ENCODE data around the gene GIMAP5. TPM values are rescaled to one million over a fixed set of nuclear protein-coding genes. Genes with fewer than 3 reads are reported as not detected.

The GIMAP5 gene
- total RNA-seq, 1 donor from 2014 or later = 0.14 TPM

DNA sequence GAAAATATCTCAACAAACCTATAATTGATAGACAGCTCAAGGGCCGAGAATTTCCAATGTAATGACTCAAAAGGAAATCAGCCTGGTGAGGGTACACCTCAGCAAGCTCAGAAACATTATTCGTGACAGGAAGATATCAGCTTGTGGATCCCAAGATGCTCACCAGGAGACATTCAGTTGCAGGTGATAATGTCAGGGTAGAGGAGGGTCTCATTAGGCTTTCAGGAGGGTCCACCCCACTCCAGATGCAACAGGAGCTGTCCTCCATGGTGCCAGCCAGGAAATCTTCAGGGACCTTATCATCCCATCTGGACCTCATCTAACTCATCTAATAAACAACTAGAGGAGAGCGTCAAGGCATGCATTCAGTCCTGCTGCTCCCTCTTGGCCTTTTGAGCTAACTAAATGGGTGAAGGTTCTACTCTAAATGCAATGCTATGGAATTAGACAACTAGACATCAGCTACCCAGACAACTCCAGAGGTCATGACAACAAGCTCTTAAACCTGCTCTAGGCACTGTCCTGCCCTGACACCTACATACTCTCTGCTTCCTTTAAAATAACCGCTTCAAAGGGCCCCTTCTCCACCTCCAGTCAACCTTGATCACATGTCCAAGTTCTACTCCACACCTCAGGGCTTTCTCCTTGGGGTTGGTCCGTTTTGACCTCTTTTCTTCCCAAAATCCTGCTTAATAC, 4.3 kb upstream of the GIMAP5 start:
- Histone ChIP-seq H3K4me1 (ENCODE audit: insufficient read depth, low read length) (no peaks in the 10 kb centered on the region), H3K9ac (ENCODE audit: low read length) (no peak overlapping the region), H3K27me3 (ENCODE audit: insufficient read depth, low read length) (no peaks in the 10 kb centered on the region), H2AFZ (ENCODE audit: low read depth, low read length) (no peak overlapping the region), H3K4me2 (ENCODE audit: low read length) (no peak overlapping the region), H3K36me3 (ENCODE audit: insufficient read depth, low read length) (no peaks in the 10 kb centered on the region), H3K4me3 (ENCODE audit: insufficient read depth, low read depth, low read length) (no peak overlapping the region), H3K79me2 (ENCODE audit: insufficient read depth, low read length) (no peaks in the 10 kb centered on the region), H3K27ac (ENCODE audit: low read depth, low read length) (no peak overlapping the region), H4K20me1 (ENCODE audit: insufficient read depth, low read length) (no peaks in the 10 kb centered on the region), H3K9me3 (ENCODE audit: insufficient read depth, low read depth, low read length) (no peaks in the 10 kb centered on the region)
- DNase-seq (ENCODE audit: low read depth) = no peak
- FAIRE-seq = no peak
- Mint-ChIP-seq H3K4me3 (ENCODE audit: unreplicated experiment) (no peak overlapping the region), H3K27ac (ENCODE audit: unreplicated experiment) (no peak overlapping the region), H3K36me3 (ENCODE audit: low read depth, unreplicated experiment) (no peaks in the 10 kb centered on the region), H3K9me3 (ENCODE audit: unreplicated experiment) (peaks cover 6% of the 10 kb centered on the region), H3K4me1 (ENCODE audit: low read depth, unreplicated experiment) (no peaks in the 10 kb centered on the region), H3K27me3 (ENCODE audit: low read depth, unreplicated experiment) (peaks cover 82% of the 10 kb centered on the region)
- TF ChIP-seq EZH2 (IDR thresholded peaks at IDR 0.05; ENCODE audit: insufficient read depth, low read length) = no peak
- TF ChIP-seq, protein P1, sequence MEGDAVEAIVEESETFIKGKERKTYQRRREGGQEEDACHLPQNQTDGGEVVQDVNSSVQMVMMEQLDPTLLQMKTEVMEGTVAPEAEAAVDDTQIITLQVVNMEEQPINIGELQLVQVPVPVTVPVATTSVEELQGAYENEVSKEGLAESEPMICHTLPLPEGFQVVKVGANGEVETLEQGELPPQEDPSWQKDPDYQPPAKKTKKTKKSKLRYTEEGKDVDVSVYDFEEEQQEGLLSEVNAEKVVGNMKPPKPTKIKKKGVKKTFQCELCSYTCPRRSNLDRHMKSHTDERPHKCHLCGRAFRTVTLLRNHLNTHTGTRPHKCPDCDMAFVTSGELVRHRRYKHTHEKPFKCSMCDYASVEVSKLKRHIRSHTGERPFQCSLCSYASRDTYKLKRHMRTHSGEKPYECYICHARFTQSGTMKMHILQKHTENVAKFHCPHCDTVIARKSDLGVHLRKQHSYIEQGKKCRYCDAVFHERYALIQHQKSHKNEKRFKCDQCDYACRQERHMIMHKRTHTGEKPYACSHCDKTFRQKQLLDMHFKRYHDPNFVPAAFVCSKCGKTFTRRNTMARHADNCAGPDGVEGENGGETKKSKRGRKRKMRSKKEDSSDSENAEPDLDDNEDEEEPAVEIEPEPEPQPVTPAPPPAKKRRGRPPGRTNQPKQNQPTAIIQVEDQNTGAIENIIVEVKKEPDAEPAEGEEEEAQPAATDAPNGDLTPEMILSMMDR (IDR thresholded peaks at IDR 0.05; ENCODE audit: insufficient read depth, low read depth, low read length) = no peak

DNA sequence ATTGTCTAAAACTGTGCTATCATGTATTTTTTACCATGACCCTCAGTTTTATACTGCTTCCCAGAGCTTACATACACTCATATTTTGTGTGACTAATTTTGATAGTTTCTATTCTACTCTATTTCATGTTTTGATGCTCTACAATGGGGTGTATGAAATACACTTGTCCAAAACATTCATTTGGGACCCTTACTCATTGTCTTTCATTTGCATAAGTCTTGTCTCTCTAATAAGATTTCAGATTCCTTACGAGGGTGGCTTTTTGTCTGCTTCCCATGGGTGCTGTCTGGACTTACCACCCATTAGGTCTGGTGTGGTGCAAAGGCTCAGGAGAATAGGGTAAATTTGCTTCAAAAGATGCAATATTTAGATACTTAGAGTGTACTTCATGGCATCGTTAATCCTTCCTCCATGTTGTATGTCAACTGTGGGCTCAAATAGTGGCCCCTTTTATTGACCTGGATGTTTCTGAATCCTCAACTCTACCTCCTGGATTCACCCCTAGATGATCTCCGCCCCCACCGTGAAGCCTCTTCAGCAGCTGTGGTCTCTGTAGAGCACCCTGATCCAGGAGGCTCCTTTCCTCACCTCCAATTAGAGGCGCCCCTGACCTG, 3.6 kb upstream of the GIMAP5 start:
- Histone ChIP-seq H3K9ac (ENCODE audit: low read length) (no peak overlapping the region), H3K9me3 (ENCODE audit: insufficient read depth, low read depth, low read length) (no peaks in the 10 kb centered on the region), H3K79me2 (ENCODE audit: insufficient read depth, low read length) (no peaks in the 10 kb centered on the region), H3K4me3 (ENCODE audit: insufficient read depth, low read depth, low read length) (no peak overlapping the region), H3K36me3 (ENCODE audit: insufficient read depth, low read length) (no peaks in the 10 kb centered on the region), H3K27ac (ENCODE audit: low read depth, low read length) (no peak overlapping the region), H2AFZ (ENCODE audit: low read depth, low read length) (no peak overlapping the region), H4K20me1 (ENCODE audit: insufficient read depth, low read length) (no peaks in the 10 kb centered on the region), H3K4me1 (ENCODE audit: insufficient read depth, low read length) (no peaks in the 10 kb centered on the region), H3K4me2 (ENCODE audit: low read length) (no peak overlapping the region), H3K27me3 (ENCODE audit: insufficient read depth, low read length) (no peaks in the 10 kb centered on the region)
- H3K4me1 Mint-ChIP-seq (ENCODE audit: low read depth, unreplicated experiment) = no peaks in the 10 kb centered on the region
- H3K4me3 Mint-ChIP-seq (ENCODE audit: unreplicated experiment) = no peak overlapping the region
- H3K27ac Mint-ChIP-seq (ENCODE audit: unreplicated experiment) = no peak overlapping the region
- FAIRE-seq (no peak), DNase-seq (ENCODE audit: low read depth) (no peak)
- no peaks in the 10 kb centered on the region for H3K36me3 Mint-ChIP-seq (ENCODE audit: low read depth, unreplicated experiment)
- TF ChIP-seq EZH2 (IDR thresholded peaks at IDR 0.05; ENCODE audit: insufficient read depth, low read length) = no peak
- TF ChIP-seq, protein P1 (IDR thresholded peaks at IDR 0.05; ENCODE audit: insufficient read depth, low read depth, low read length) = no peak
- peaks cover 6% of the 10 kb centered on the region for H3K9me3 Mint-ChIP-seq (ENCODE audit: unreplicated experiment)
- H3K27me3 Mint-ChIP-seq (ENCODE audit: low read depth, unreplicated experiment) = peaks cover 86% of the 10 kb centered on the region

DNA sequence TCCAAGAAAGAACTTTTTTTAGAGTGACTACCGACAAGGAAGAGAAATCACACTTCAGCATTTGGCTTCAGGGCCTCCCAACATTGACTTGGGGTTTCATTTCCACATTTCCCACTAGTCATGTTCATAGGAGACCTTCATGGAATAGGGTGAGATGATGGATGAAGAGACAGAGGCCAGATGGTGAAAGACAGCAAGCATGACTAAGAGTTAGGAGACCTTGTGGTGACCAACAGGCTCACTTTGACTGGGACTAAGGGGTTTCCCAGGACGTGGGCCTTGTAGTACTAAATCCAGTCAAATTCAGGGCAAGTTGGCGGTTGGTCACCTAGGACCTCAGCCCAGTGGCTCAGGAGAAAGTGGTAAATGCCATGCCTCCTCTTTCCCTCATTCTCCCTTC, 3.0 kb upstream of the GIMAP5 start:
- no peak overlapping the region for H3K4me2 ChIP-seq (ENCODE audit: low read length)
- H3K27ac ChIP-seq (ENCODE audit: low read depth, low read length) = no peak overlapping the region
- no peak for DNase-seq (ENCODE audit: low read depth)
- H3K9me3 ChIP-seq (ENCODE audit: insufficient read depth, low read depth, low read length) = no peaks in the 10 kb centered on the region
- no peaks in the 10 kb centered on the region for H3K36me3 ChIP-seq (ENCODE audit: insufficient read depth, low read length)
- Mint-ChIP-seq H3K4me3 (ENCODE audit: unreplicated experiment) (no peak overlapping the region), H3K36me3 (ENCODE audit: low read depth, unreplicated experiment) (no peaks in the 10 kb centered on the region), H3K9me3 (ENCODE audit: unreplicated experiment) (peaks cover 6% of the 10 kb centered on the region), H3K27ac (ENCODE audit: unreplicated experiment) (no peak overlapping the region), H3K4me1 (ENCODE audit: low read depth, unreplicated experiment) (no peaks in the 10 kb centered on the region), H3K27me3 (ENCODE audit: low read depth, unreplicated experiment) (peaks cover 87% of the 10 kb centered on the region)
- H3K27me3 ChIP-seq (ENCODE audit: insufficient read depth, low read length) = no peaks in the 10 kb centered on the region
- no peak overlapping the region for H3K9ac ChIP-seq (ENCODE audit: low read length)
- H3K79me2 ChIP-seq (ENCODE audit: insufficient read depth, low read length) = no peaks in the 10 kb centered on the region
- no peak overlapping the region for H3K4me3 ChIP-seq (ENCODE audit: insufficient read depth, low read depth, low read length)
- no peaks in the 10 kb centered on the region for H3K4me1 ChIP-seq (ENCODE audit: insufficient read depth, low read length)
- no peak overlapping the region for H2AFZ ChIP-seq (ENCODE audit: low read depth, low read length)
- TF ChIP-seq EZH2 (IDR thresholded peaks at IDR 0.05; ENCODE audit: insufficient read depth, low read length) = no peak
- TF ChIP-seq, protein P1 (IDR thresholded peaks at IDR 0.05; ENCODE audit: insufficient read depth, low read depth, low read length) = no peak
- H4K20me1 ChIP-seq (ENCODE audit: insufficient read depth, low read length) = no peaks in the 10 kb centered on the region
- FAIRE-seq = no peak
